Chondrocyte (in vitro differentiated cells): ENCODE data around the gene MAML3. TPM values are rescaled to one million over a fixed set of nuclear protein-coding genes. Genes with fewer than 3 reads are reported as not detected.

Source experiments
- DNase-seq: peaks from one replicate; pipeline ENCODE4 v3.0.0; 2021; ENCODE audit warnings: mixed read lengths, low spot score
- H3K27ac Mint-ChIP-seq: one replicate; pipeline ENCODE4 v1.8.0; 2021; ENCODE audit warnings: mild to moderate bottlenecking, moderate library complexity, mixed read lengths; ENCODE audit not compliant: unreplicated experiment
- H3K27me3 Mint-ChIP-seq: 2 replicates; pipeline ENCODE4 v1.8.0; 2021; ENCODE audit warnings: low read depth, mixed read lengths
- H3K36me3 Mint-ChIP-seq: 2 replicates; pipeline ENCODE4 v1.8.0; 2021; ENCODE audit warnings: low read depth, mixed read lengths
- H3K4me1 Mint-ChIP-seq: 2 replicates; pipeline ENCODE4 v1.8.0; 2021; ENCODE audit warnings: low read depth, mild to moderate bottlenecking, mixed read lengths
- H3K4me3 Mint-ChIP-seq: one replicate; pipeline ENCODE4 v1.8.0; 2021; ENCODE audit warnings: mild to moderate bottlenecking, moderate library complexity, mixed read lengths; ENCODE audit not compliant: unreplicated experiment
- H3K9me3 Mint-ChIP-seq: 2 replicates; pipeline ENCODE4 v1.8.0; 2021; ENCODE audit warnings: low read depth, mixed read lengths
- CTCF ChIP-seq: fragments of 200-600 bp; sonication (generic); IDR thresholded peaks from 2 replicates; pipeline ENCODE4 v1.5.0; 2021; ENCODE audit warnings: antibody characterized with exemption, mild to moderate bottlenecking, moderate library complexity
- total RNA-seq: library from RNA; stranded (reverse); gene quantifications from 3 replicates; pipeline ENCODE4 v1.2.1, GENCODE V29; 2021

The MAML3 gene
- total RNA-seq, 1 donor from 2014 or later: 1.6 TPM

GRCh38 chr4:139922406-139923024, 231.5 kb downstream of the MAML3 start:
- Mint-ChIP-seq H3K27me3 (no peaks in the 10 kb centered on the region), H3K4me1 (peaks cover 47% of the 10 kb centered on the region), H3K27ac (no peak overlapping the region), H3K36me3 (no peaks in the 10 kb centered on the region), H3K9me3 (peaks cover 4% of the 10 kb centered on the region), H3K4me3 (no peak overlapping the region)
- DNase-seq: no peak
- TF ChIP-seq CTCF: no peak

GRCh38 chr4:139921429-139922184, 232.4 kb downstream of the MAML3 start:
- Mint-ChIP-seq H3K27ac (no peak overlapping the region), H3K4me1 (peaks cover 52% of the 10 kb centered on the region), H3K27me3 (no peaks in the 10 kb centered on the region), H3K36me3 (no peaks in the 10 kb centered on the region), H3K4me3 (no peak overlapping the region), H3K9me3 (peaks cover 4% of the 10 kb centered on the region)
- no peak for TF ChIP-seq CTCF
- no peak for DNase-seq

- TF ChIP-seq CTCF: no peak
- no peak for DNase-seq
- Mint-ChIP-seq H3K27ac (no peak overlapping the region), H3K9me3 (peaks cover 4% of the 10 kb centered on the region), H3K36me3 (no peaks in the 10 kb centered on the region), H3K4me3 (no peak overlapping the region), H3K27me3 (no peaks in the 10 kb centered on the region), H3K4me1 (peaks cover 62% of the 10 kb centered on the region)
Measured at GRCh38 chr4:139920486-139921002, 233.4 kb downstream of the MAML3 start.

GRCh38 chr4:139919521-139919920, 234.5 kb downstream of the MAML3 start:
- no peak for TF ChIP-seq CTCF
- Mint-ChIP-seq H3K27ac (peak overlapping the region; percentile 90), H3K27me3 (no peaks in the 10 kb centered on the region), H3K36me3 (no peaks in the 10 kb centered on the region), H3K4me1 (peaks cover 66% of the 10 kb centered on the region), H3K4me3 (no peak overlapping the region), H3K9me3 (peaks cover 4% of the 10 kb centered on the region)
- no peak for DNase-seq

GRCh38 chr4:139919004-139919403, 235.0 kb downstream of the MAML3 start:
- Mint-ChIP-seq H3K27ac (peak overlapping the region; percentile 90), H3K4me1 (peaks cover 72% of the 10 kb centered on the region), H3K4me3 (no peak overlapping the region), H3K9me3 (peaks cover 4% of the 10 kb centered on the region), H3K36me3 (no peaks in the 10 kb centered on the region), H3K27me3 (no peaks in the 10 kb centered on the region)
- no peak for TF ChIP-seq CTCF
- no peak for DNase-seq
